Mesendoderm (in vitro differentiated cells): ENCODE results near the gene TLE4.

Source experiments
- DNase-seq: peaks from one replicate; pipeline ENCODE4 v3.0.0; 2013
- H2AK5ac ChIP-seq: 2 replicates; pipeline ENCODE4 v1.6.1; 2013; ENCODE audit warnings: low read length, inconsistent platforms
- H2BK120ac ChIP-seq: 2 replicates; pipeline ENCODE4 v1.6.1; 2013; ENCODE audit warnings: low read depth, mild to moderate bottlenecking, low read length, moderate library complexity, mixed read lengths
- H2BK15ac ChIP-seq: replicated peaks from 2 replicates; pipeline ENCODE4 v1.6.1; 2013; ENCODE audit warnings: low read depth, mild to moderate bottlenecking, moderate library complexity
- H2BK5ac ChIP-seq: 2 replicates; pipeline ENCODE4 v1.6.1; 2013; ENCODE audit warnings: low read length, inconsistent platforms
- H3K18ac ChIP-seq: 2 replicates; pipeline ENCODE4 v1.6.1; 2013; ENCODE audit warnings: mild to moderate bottlenecking, low read length, mixed read lengths
- H3K23ac ChIP-seq: one replicate; pipeline ENCODE4 v1.6.1; 2013; ENCODE audit warnings: low read length
- H3K27ac ChIP-seq: 2 replicates; pipeline ENCODE4 v1.5.1; 2013; ENCODE audit warnings: low read depth, mild to moderate bottlenecking, inconsistent platforms, low read length, moderate library complexity
- H3K27me3 ChIP-seq: 2 replicates; pipeline ENCODE4 v1.6.1; 2013; ENCODE audit warnings: low read length, control low read depth, mild to moderate bottlenecking, inconsistent platforms; ENCODE audit not compliant: insufficient read depth, poor library complexity
- H3K36me3 ChIP-seq: 2 replicates; pipeline ENCODE4 v1.6.1; 2013; ENCODE audit warnings: low read length, inconsistent platforms; ENCODE audit not compliant: control insufficient read depth, insufficient read depth
- H3K4ac ChIP-seq: one replicate; pipeline ENCODE4 v1.6.1; 2013; ENCODE audit warnings: low read depth, mild to moderate bottlenecking, low read length, moderate library complexity
- H3K4me1 ChIP-seq: 2 replicates; pipeline ENCODE4 v1.6.1; 2013; ENCODE audit warnings: low read depth, low read length, inconsistent platforms; ENCODE audit not compliant: control insufficient read depth
- H3K4me2 ChIP-seq: 2 replicates; pipeline ENCODE4 v1.6.1; 2013; ENCODE audit warnings: low read length
- H3K4me3 ChIP-seq: 2 replicates; pipeline ENCODE4 v1.5.1; 2013; ENCODE audit warnings: mild to moderate bottlenecking, low read length
- H3K56ac ChIP-seq: one replicate; pipeline ENCODE4 v1.6.1; 2013; ENCODE audit warnings: low read length
- H3K79me1 ChIP-seq: 2 replicates; pipeline ENCODE4 v1.6.1; 2013; ENCODE audit warnings: low read length, inconsistent platforms
- H3K79me2 ChIP-seq: 2 replicates; pipeline ENCODE4 v1.6.1; 2013; ENCODE audit warnings: mild to moderate bottlenecking, low read length; ENCODE audit not compliant: control insufficient read depth, insufficient read depth
- H3K9ac ChIP-seq: 2 replicates; pipeline ENCODE4 v1.6.1; 2013; ENCODE audit warnings: low read length, inconsistent platforms
- H4K5ac ChIP-seq: one replicate; pipeline ENCODE4 v1.6.1; 2013; ENCODE audit warnings: low read length
- H4K8ac ChIP-seq: one replicate; pipeline ENCODE4 v1.6.1; 2013; ENCODE audit warnings: low read depth, mild to moderate bottlenecking, control low read depth, low read length, moderate library complexity
- WGBS: extraction: QIAGEN DNeasy Blood & Tissue Kit; methylation state at CpG from one replicate; pipeline ENCODE4 v1.1.7; 2013; ENCODE audit warnings: low lambda C conversion rate, missing lambda C conversion rate; ENCODE audit not compliant: insufficient coverage; ENCODE audit errors: extremely low coverage; 5-methylcytosine and 5-hydroxymethylcytosine counted together

The TLE4 gene

DNA sequence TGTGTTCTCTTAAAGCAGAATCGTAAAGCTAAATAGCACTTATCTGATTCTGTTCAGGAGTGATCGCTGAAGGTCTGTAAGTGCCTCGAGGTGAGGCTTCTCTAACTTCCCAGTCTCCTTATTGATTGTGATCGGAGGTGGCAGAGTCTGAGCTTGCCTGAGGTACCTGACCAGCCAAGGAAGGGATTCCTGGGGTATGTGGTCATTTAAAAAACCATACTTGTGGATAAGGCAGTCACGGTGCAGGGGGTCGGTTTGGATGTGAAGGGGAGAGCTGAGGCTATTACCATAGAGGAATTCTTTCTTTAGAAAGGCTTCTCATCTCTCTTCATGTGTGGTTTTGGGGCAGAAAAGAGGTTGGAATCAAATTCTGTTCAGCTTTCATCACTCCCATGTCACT, 193.7 kb downstream of the TLE4 start:
- H3K9ac ChIP-seq = no peak overlapping the region
- H2AK5ac ChIP-seq = no peak overlapping the region
- DNase-seq = peak; percentile 19
- no peak overlapping the region for H4K5ac ChIP-seq
- H4K8ac ChIP-seq = no peak overlapping the region
- H3K56ac ChIP-seq = no peak overlapping the region
- H3K36me3 ChIP-seq = no peaks in the 10 kb centered on the region
- H3K4me3 ChIP-seq = no peak overlapping the region
- H3K23ac ChIP-seq = no peak overlapping the region
- H3K4ac ChIP-seq = no peak overlapping the region
- H3K27me3 ChIP-seq = no peaks in the 10 kb centered on the region
- H3K18ac ChIP-seq = no peak overlapping the region
- H3K79me1 ChIP-seq = no peaks in the 10 kb centered on the region
- H2BK120ac ChIP-seq = no peak overlapping the region
- no peak overlapping the region for H3K4me2 ChIP-seq
- H2BK5ac ChIP-seq = no peak overlapping the region
- H3K79me2 ChIP-seq = no peaks in the 10 kb centered on the region
- no CpG with 5 or more reads among the region's 6 CpGs for WGBS
- H2BK15ac ChIP-seq = no peak overlapping the region
- no peak overlapping the region for H3K27ac ChIP-seq
- no peaks in the 10 kb centered on the region for H3K4me1 ChIP-seq

DNA sequence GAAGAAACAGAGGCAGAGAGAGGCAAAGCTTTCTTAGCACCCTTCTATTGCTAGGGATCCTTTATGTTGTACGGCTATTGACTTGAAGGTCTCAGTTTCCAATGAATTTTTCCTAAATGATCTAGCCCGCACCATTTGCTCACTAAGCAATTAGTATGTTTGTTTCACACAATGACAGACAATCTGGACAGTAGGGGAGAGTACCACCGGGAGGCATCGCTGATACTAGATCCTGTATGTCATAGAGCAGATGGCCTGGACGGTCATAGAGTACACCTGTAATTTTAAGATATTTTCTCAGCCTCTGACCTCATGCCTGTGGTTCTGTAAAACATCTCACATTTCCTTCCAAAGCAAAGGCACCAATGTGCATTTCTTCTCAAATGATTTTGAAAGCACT, 194.3 kb downstream of the TLE4 start:
- no peak overlapping the region for H3K27ac ChIP-seq
- no peaks in the 10 kb centered on the region for H3K79me2 ChIP-seq
- H3K56ac ChIP-seq = no peak overlapping the region
- H2BK5ac ChIP-seq = no peak overlapping the region
- no peak overlapping the region for H4K5ac ChIP-seq
- no peak overlapping the region for H3K23ac ChIP-seq
- H3K9ac ChIP-seq = no peak overlapping the region
- no peak overlapping the region for H3K4me3 ChIP-seq
- no peaks in the 10 kb centered on the region for H3K4me1 ChIP-seq
- no peaks in the 10 kb centered on the region for H3K36me3 ChIP-seq
- no peak overlapping the region for H3K4ac ChIP-seq
- H2BK120ac ChIP-seq = no peak overlapping the region
- no peak overlapping the region for H2BK15ac ChIP-seq
- DNase-seq = no peak
- H4K8ac ChIP-seq = no peak overlapping the region
- no peaks in the 10 kb centered on the region for H3K79me1 ChIP-seq
- H3K18ac ChIP-seq = no peak overlapping the region
- no peak overlapping the region for H3K4me2 ChIP-seq
- H3K27me3 ChIP-seq = no peaks in the 10 kb centered on the region
- H2AK5ac ChIP-seq = no peak overlapping the region
- no CpG with 5 or more reads among the region's 5 CpGs for WGBS

DNA sequence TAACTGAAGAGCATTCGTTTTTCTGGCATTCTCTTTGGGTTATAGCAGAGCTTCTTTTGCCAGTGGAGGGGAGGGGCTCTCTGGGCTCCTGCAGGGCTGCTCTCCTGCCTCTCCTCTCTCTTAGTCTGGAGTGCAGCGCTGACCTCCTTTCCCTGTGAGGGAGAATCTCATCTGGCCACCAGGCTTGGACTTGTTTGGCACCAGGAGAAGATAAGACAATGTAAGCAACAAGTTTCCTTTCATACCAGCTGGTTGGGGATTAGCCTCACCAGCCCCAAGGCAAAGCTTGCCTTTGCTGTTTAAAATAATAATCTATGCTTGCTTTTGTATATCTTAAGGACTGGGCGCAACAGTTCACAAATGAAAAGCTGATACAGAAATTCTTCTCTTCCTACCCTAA, 196.4 kb downstream of the TLE4 start:
- no peak overlapping the region for H2BK15ac ChIP-seq
- H3K36me3 ChIP-seq = no peaks in the 10 kb centered on the region
- H3K56ac ChIP-seq = no peak overlapping the region
- no peak overlapping the region for H3K27ac ChIP-seq
- H3K4ac ChIP-seq = no peak overlapping the region
- no peaks in the 10 kb centered on the region for H3K4me1 ChIP-seq
- no peak overlapping the region for H3K18ac ChIP-seq
- H3K4me3 ChIP-seq = no peak overlapping the region
- H3K4me2 ChIP-seq = no peak overlapping the region
- no peaks in the 10 kb centered on the region for H3K79me2 ChIP-seq
- H3K79me1 ChIP-seq = no peaks in the 10 kb centered on the region
- no peak overlapping the region for H4K8ac ChIP-seq
- H2BK120ac ChIP-seq = no peak overlapping the region
- no peak overlapping the region for H2AK5ac ChIP-seq
- H3K23ac ChIP-seq = no peak overlapping the region
- peak; percentile 9 for DNase-seq
- no peak overlapping the region for H2BK5ac ChIP-seq
- no peak overlapping the region for H3K9ac ChIP-seq
- H4K5ac ChIP-seq = no peak overlapping the region
- WGBS = no CpG with 5 or more reads among the region's 3 CpGs
- H3K27me3 ChIP-seq = no peaks in the 10 kb centered on the region

DNA sequence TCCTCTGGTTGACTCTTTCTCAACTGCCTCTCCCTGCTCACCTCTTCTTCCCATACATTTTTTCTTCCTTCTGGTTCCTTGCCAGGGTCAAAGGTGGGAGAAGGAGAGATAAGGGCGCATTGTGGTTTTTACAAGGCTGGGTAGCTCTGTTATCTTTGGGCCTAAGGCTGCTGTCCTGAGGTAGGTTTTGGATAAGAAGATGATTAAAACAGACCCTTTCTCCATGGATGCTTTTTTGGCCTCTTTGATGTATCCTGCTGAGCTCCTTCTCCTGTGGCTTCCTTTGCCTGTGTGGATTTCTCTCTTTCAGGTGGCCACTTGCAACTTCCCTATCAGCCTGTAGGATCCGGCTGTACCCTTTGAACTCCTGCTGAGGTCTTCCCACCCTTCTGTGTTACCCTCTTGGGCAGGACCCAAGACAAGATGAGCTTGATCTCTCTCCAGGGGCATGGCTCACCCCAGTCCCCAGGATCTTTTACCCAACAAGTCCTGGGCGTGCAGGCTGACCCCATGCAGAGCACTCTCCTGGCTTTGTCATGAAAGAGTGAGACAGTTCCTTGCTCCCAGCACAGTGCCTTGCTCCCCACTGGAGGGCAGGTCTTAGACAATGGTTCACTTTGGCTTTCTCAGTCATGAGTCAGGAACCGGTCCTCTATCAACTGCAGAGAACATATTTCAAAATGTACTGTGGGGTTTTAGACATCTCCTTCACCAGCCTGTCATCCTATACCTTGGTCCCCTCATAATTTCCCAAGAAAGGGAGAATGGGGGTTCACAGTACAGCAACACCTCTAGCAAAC, 197.9 kb downstream of the TLE4 start:
- Histone ChIP-seq H3K4me2 (no peak overlapping the region), H3K79me2 (no peaks in the 10 kb centered on the region), H2BK5ac (no peak overlapping the region), H3K27ac (peak overlapping the region; percentile 1), H3K9ac (no peak overlapping the region), H3K18ac (no peak overlapping the region), H3K79me1 (no peaks in the 10 kb centered on the region), H3K23ac (no peak overlapping the region), H4K5ac (no peak overlapping the region), H2BK120ac (no peak overlapping the region), H3K4me1 (no peaks in the 10 kb centered on the region), H3K27me3 (no peaks in the 10 kb centered on the region), H4K8ac (no peak overlapping the region), H2BK15ac (no peak overlapping the region), H3K4me3 (no peak overlapping the region), H3K56ac (no peak overlapping the region), H2AK5ac (no peak overlapping the region), H3K36me3 (no peaks in the 10 kb centered on the region), H3K4ac (no peak overlapping the region)
- peak; percentile 29 for DNase-seq
- WGBS = no CpG with 5 or more reads among the region's 4 CpGs

DNA sequence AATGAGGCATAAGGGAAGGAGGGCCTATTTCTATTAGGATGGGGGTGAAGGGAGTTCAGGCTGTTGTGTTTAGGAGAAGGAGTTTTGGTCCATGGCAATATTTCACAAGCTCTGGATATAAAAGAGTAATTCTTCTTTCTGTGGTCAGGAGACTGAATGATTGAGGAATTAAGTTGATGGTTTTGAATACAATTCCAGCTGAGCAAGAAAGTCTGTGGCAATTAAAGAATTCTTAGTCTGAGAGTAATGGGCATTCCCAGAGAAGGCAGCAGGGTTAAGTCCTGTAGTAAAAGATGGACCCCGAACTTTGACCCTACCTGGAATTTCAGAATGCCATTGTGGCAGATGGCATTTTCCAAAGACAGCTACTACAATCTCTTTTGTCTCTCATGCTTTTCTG, 202.6 kb downstream of the TLE4 start:
- Histone ChIP-seq H3K27ac (no peak overlapping the region), H3K4me1 (no peaks in the 10 kb centered on the region), H4K8ac (no peak overlapping the region), H3K56ac (no peak overlapping the region), H3K23ac (no peak overlapping the region), H3K18ac (no peak overlapping the region), H3K27me3 (no peaks in the 10 kb centered on the region), H4K5ac (no peak overlapping the region), H3K79me2 (no peaks in the 10 kb centered on the region), H2BK15ac (no peak overlapping the region), H2BK5ac (no peak overlapping the region), H3K4ac (no peak overlapping the region), H2BK120ac (peak overlapping the region; percentile 21), H3K4me3 (no peak overlapping the region), H3K79me1 (no peaks in the 10 kb centered on the region), H2AK5ac (no peak overlapping the region), H3K9ac (no peak overlapping the region), H3K36me3 (no peaks in the 10 kb centered on the region), H3K4me2 (no peak overlapping the region)
- WGBS = no CpG with 5 or more reads among the region's 1 CpG
- no peak for DNase-seq
